Ishikawa (cell line): ENCODE data around the gene MRGPRF.

Source experiments
- CREB1 ChIP-seq: IDR thresholded peaks from 2 replicates; pipeline ENCODE4 v1.6.1; 2012; ENCODE audit warnings: low read depth
- EGR1 ChIP-seq: IDR thresholded peaks from 2 replicates; pipeline ENCODE4 v1.6.1; 2012
- EP300 ChIP-seq: IDR thresholded peaks from 2 replicates; pipeline ENCODE4 v1.6.1; 2012; ENCODE audit warnings: borderline replicate concordance
- NFIC ChIP-seq: IDR thresholded peaks from 2 replicates; pipeline ENCODE4 v1.6.1; 2012
- RAD21 ChIP-seq: IDR thresholded peaks from 2 replicates; pipeline ENCODE4 v1.6.1; 2012; ENCODE audit warnings: low read depth
- REST ChIP-seq: IDR thresholded peaks from 2 replicates; pipeline ENCODE4 v1.6.1; 2012; ENCODE audit warnings: low read depth, mild to moderate bottlenecking
- TAF1 ChIP-seq: IDR thresholded peaks from 2 replicates; pipeline ENCODE4 v1.6.1; 2012; ENCODE audit warnings: low read depth, mild to moderate bottlenecking
- TCF12 ChIP-seq: IDR thresholded peaks from 2 replicates; pipeline ENCODE4 v1.6.1; 2012; ENCODE audit warnings: low read depth
- YY1 ChIP-seq: IDR thresholded peaks from 2 replicates; pipeline ENCODE4 v1.6.1; 2012; ENCODE audit warnings: low read depth
- TF ChIP-seq, protein P1 (sequence below): IDR thresholded peaks from 2 replicates; pipeline ENCODE4 v1.6.1; 2012
- TF ChIP-seq, protein P2 (sequence below): IDR thresholded peaks from 2 replicates; pipeline ENCODE4 v1.6.1; 2012

DNA sequence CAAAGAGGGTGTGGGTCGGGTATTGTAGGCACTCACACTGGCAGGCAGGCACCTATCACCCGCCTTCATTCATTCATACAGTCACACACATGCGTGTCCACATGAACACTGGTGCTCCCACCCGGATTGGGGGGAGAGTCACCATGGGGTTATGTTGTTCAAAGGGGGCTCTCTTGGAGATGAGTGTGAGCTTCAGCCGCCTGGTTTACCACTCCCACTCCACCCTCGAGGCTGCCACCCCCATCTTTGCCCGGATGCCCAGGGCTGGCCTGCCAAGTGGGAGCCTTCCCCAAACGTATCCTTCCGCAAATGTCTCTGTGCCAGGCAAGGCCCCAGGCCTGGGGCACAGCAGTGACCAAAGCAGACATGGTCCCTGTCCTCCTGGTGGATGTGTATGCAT lies 54.8 kb downstream of the MRGPRF start:
- TF ChIP-seq TCF12, result no peak
- TF ChIP-seq, protein P1, sequence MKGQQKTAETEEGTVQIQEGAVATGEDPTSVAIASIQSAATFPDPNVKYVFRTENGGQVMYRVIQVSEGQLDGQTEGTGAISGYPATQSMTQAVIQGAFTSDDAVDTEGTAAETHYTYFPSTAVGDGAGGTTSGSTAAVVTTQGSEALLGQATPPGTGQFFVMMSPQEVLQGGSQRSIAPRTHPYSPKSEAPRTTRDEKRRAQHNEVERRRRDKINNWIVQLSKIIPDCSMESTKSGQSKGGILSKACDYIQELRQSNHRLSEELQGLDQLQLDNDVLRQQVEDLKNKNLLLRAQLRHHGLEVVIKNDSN, result no peak
- TF ChIP-seq RAD21, result no peak
- no peak for TF ChIP-seq YY1
- no peak for TF ChIP-seq TAF1
- no peak for TF ChIP-seq REST
- TF ChIP-seq NFIC, result no peak
- TF ChIP-seq, protein P2, sequence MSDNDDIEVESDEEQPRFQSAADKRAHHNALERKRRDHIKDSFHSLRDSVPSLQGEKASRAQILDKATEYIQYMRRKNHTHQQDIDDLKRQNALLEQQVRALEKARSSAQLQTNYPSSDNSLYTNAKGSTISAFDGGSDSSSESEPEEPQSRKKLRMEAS, result no peak
- TF ChIP-seq EGR1, result no peak
- no peak for TF ChIP-seq CREB1
- no peak for TF ChIP-seq EP300
